ENCODE data around the gene MINK1.
"Not testable (repeated sequence)": the region's sequence is repeated elsewhere in the genome, so short reads cannot be mapped to it uniquely, and the experiment has no call there.

Gene MINK1

DNA sequence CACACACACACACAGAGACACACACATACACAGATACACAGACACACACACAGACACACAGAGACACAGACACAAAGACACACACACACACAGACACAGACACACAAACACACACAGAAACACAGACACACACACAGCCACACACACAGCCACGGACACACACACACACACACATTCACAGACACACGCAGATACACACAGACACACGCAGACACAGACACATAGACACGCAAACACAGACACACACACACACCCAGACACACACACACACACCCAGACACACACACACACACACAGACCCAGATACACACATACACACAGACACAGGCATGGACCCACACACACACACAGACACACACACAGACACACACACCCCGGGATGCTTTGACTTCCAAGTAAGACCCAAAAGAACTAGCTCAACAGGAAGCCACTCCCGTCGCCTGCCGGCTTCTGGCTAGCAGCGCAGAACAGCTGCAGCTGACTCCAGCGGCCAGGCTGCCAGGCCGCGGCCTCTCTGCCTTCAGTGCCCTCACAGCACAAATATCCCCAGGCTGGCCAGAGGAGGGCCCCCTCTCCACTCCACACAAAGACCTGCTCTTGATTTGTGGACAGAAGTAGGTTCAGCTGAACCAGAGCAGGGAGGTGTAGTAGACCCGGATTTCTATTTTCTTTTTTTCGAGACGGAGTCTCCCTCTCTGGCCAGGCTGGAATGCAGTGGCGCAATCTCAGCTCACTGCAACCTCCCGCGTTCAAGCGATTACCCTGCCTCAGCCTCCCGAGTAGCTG lies 75.8 kb downstream of the MINK1 start:
- TF ChIP-seq, protein P1, sequence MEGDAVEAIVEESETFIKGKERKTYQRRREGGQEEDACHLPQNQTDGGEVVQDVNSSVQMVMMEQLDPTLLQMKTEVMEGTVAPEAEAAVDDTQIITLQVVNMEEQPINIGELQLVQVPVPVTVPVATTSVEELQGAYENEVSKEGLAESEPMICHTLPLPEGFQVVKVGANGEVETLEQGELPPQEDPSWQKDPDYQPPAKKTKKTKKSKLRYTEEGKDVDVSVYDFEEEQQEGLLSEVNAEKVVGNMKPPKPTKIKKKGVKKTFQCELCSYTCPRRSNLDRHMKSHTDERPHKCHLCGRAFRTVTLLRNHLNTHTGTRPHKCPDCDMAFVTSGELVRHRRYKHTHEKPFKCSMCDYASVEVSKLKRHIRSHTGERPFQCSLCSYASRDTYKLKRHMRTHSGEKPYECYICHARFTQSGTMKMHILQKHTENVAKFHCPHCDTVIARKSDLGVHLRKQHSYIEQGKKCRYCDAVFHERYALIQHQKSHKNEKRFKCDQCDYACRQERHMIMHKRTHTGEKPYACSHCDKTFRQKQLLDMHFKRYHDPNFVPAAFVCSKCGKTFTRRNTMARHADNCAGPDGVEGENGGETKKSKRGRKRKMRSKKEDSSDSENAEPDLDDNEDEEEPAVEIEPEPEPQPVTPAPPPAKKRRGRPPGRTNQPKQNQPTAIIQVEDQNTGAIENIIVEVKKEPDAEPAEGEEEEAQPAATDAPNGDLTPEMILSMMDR (IDR thresholded peaks at IDR 0.05; ENCODE audit: control insufficient read depth, insufficient read depth, low read depth, low read length, missing control alignments), result peak; percentile 87
- no peak overlapping the region for H3K4me3 ChIP-seq (ENCODE audit: control insufficient read depth, low read depth, low read length)
- peak; percentile 85 for DNase-seq (ENCODE audit: low read depth)

DNA sequence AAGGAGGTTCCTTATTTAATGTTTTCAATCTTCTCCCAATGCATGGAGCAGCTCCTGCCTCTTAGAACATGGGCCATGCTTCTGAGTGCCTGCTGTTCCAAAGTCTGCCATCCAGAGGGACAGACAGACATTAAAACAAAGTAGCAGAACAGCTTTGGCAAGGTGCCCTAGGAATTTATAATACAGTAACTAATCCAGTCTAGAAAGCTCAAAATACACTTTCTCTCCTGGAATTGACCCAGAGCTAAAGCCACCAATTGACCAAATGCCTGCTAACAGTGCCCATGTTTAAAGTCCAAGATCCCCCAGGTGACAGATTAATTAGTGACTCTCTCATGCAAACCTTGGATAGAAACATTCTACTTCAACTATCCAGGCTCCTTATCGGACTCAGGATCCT lies 80.9 kb downstream of the MINK1 start:
- DNase-seq (ENCODE audit: low read depth), result no peak
- H3K4me3 ChIP-seq (ENCODE audit: control insufficient read depth, low read depth, low read length), result no peak overlapping the region

DNA sequence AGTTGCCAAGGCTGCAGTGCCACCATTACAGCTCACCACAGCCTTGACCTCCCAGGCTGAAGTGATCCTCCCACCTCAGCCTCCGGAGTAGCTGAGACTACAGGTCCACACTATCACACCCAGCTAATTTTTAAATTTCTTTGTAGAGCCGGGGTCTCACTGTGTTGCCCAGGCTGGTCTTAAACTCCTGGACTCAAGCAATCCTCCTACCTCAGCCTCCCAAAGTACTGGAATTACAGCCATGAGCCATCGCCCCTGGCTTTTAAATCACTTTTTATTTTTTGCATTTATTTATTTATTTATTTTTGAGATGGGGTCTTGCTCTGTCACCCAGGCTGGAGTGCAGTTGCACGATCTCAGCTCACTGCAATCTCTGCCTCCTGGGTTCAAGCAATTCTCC lies 81.4 kb downstream of the MINK1 start:
- not testable (repeated sequence) for H3K4me3 ChIP-seq (ENCODE audit: control insufficient read depth, low read depth, low read length)

More for the DNA sequence above, 80.9 kb downstream of the MINK1 start:
- TF ChIP-seq, protein P1 (IDR thresholded peaks at IDR 0.05; ENCODE audit: control insufficient read depth, insufficient read depth, low read depth, low read length, missing control alignments), result no peak

DNA sequence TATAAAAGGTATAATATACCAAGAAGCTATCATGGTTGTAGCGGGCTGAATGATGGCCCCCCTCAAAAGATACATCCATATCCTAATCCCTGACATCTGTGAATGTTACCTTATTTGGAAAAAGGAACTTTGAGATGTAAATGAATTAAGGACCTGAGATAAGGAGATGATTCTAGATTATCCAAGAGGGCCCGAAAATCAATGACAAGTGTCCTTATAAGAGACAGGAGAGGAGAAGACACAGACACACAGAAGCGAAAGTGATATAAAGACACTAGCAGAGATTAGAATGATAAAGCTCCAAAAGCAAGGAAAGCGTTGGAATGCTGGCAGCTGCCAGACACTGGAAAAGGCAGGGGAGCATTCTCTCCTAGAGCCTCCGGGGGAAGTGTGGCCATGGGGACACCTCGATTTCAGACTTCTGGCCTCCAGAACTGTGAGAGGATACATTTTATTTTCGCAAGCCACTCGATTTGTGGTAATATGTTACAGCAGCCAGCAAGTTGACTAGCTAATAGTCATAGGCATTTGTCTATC lies 86.4 kb downstream of the MINK1 start:
- H3K4me3 ChIP-seq (ENCODE audit: control insufficient read depth, low read depth, low read length), result no peak overlapping the region
- DNase-seq (ENCODE audit: low read depth), result no peak
- TF ChIP-seq, protein P1 (IDR thresholded peaks at IDR 0.05; ENCODE audit: control insufficient read depth, insufficient read depth, low read depth, low read length, missing control alignments), result no peak

More for the DNA sequence above, 81.4 kb downstream of the MINK1 start:
- not testable (repeated sequence) for DNase-seq (ENCODE audit: low read depth)

DNA sequence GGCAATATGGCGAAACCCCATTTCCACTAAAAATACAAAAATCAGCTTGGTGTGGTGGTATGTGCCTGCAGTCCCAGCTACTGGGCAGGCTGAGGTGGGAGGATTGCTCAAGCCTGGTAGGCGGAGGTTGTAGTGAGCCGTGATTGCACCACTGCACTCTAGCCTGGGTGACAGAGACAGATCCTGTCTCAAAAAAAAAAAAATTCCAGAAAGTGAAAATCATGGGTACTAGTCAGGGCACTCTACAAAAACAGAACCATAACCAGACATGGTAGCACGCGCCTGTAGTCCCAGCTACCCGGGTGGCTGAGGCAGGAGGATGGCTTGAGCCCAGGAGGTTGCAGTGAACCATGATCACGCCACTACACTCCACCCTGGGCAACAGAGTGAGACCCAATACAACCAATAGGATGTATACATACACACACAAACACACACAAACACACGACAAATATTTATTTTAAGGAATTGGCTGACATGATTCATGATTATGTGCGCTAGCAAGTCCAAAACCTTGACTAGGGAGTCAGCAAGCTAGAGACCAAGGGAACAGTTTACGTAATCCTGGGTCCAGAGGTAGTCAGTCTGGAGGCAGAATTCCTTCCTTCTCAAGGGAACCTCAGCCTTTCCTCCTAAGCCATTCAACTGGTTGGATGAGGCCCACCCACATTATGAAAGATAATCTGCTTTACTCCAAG lies 87.4 kb downstream of the MINK1 start:
- TF ChIP-seq, protein P1 (IDR thresholded peaks at IDR 0.05; ENCODE audit: control insufficient read depth, insufficient read depth, low read depth, low read length, missing control alignments), result no peak
- no peak for DNase-seq (ENCODE audit: low read depth)
- H3K4me3 ChIP-seq (ENCODE audit: control insufficient read depth, low read depth, low read length), result no peak overlapping the region

DNA sequence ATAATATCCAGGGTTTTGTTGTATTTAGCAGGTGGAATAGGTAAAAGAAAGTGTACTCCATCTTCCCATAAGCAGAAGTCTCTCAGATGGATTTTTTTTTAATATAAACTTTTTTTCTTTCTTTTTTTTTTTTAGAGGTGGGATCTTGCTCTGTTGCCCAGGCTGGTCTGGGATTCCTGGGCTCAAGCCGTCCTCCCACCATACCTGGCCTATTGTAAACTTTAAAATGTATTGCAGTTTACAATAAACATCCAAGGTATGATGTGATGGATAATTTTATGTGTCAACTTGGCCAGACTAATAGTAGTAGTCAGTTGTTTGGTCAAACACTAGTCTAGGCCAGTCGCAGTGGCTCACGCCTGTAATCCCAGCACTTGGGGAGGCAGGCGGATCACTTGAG lies 88.2 kb downstream of the MINK1 start:
- TF ChIP-seq, protein P1 (IDR thresholded peaks at IDR 0.05; ENCODE audit: control insufficient read depth, insufficient read depth, low read depth, low read length, missing control alignments), result no peak
- no peak overlapping the region for H3K4me3 ChIP-seq (ENCODE audit: control insufficient read depth, low read depth, low read length)
- DNase-seq (ENCODE audit: low read depth), result no peak

DNA sequence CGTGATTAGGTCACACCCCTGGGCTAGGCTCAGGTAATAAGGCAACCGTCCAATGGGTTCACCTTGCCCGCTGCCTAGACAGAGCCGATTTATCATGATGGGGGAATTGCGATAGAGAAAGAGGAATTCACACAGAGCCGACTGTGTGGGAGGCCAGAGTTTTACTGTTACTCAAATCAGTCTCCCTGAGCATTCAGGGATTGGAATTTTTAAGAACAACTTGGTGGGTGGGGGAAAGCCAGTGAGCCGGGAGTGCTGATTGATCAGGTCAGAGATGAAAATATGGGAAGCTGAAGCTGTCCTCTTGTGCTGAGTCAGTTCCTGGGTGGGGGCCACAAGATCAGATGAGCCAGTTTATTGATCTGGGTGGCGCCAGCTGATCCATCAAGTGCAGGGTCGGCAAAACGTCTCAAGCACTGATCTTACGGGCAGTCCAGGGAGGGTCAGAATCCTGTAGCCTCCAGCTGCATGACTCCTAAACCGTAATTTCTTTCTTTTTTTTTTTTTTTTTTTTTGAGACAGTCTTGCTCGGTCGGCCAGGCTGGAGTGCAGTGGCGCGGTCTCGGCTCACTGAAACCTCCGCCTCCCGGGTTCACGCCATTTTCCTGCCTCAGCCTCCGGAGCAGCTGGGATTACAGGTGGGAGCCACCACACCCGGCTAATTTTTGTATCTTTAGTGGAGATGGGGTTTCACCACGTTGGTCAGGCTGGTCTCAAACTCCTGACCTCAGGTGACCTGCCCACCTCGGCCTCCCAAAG lies 93.6 kb downstream of the MINK1 start:
- not testable (repeated sequence) for H3K4me3 ChIP-seq (ENCODE audit: control insufficient read depth, low read depth, low read length); DNase-seq (ENCODE audit: low read depth)
